Thoracic aorta (tissue), 2 donors: Measurements from ENCODE around the gene DOCK10. TPM values are rescaled to one million over a fixed set of nuclear protein-coding genes. Genes with fewer than 3 reads are reported as not detected.

ENCODE experiments used
- ATAC-seq: fragments of 150-250 bp; one replicate; pipeline ENCODE4 v1.8.0; 2017; ENCODE audit warnings: low read depth; ENCODE audit not compliant: insufficient number of reproducible peaks, low FRiP score
- DNase-seq: peaks from one replicate; pipeline ENCODE4 v3.0.0-alpha.2; 2020; ENCODE audit warnings: low spot score
- H3K27ac ChIP-seq, 2 donors: fragments of 200-600 bp; sonication (generic); 1 replicate in 1 of 2; 2 replicates in 1 of 2; pipeline ENCODE4 v1.5.1; 2016; ENCODE audit warnings: mild to moderate bottlenecking in 2 of 2, moderate library complexity in 2 of 2
- H3K27me3 ChIP-seq: fragments of 200-600 bp; sonication (generic); replicated peaks from 2 replicates; pipeline ENCODE4 v1.6.0; 2016; ENCODE audit warnings: mild to moderate bottlenecking; ENCODE audit not compliant: insufficient read depth
- H3K36me3 ChIP-seq: fragments of 200-600 bp; sonication (generic); one replicate; pipeline ENCODE4 v1.5.1; 2016
- H3K4me1 ChIP-seq, 2 donors: fragments of 200-600 bp; sonication (generic); 1 replicate in 1 of 2; 2 replicates in 1 of 2; pipeline versions ENCODE4 v1.5.1 to v1.6.0; 2016; ENCODE audit warnings: low read depth in 2 of 2, mild to moderate bottlenecking in 1 of 2; ENCODE audit not compliant: control insufficient read depth in 1 of 2
- H3K4me3 ChIP-seq: fragments of 200-600 bp; sonication (generic); 2 replicates; pipeline ENCODE4 v1.5.1; 2016; ENCODE audit warnings: mild to moderate bottlenecking
- H3K9me3 ChIP-seq: fragments of 200-600 bp; sonication (generic); 2 replicates; pipeline ENCODE4 v1.5.1; 2016
- total RNA-seq, 2 donors: library from RNA; depleted of rRNA; stranded (reverse); fragments of >200 nt; gene quantifications; one replicate each; pipeline versions ENCODE4 v1.1.0 to v1.2.3, GENCODE V29; 2016
- TF ChIP-seq, protein P1 (sequence below): fragments of 200-600 bp; sonication (generic); IDR thresholded peaks from one replicate; pipeline ENCODE4 v1.5.1; 2019; ENCODE audit warnings: antibody characterized with exemption

The DOCK10 gene
- total RNA-seq, 2 donors from 2014 or later = 44.9 to 53.0 TPM

DNA sequence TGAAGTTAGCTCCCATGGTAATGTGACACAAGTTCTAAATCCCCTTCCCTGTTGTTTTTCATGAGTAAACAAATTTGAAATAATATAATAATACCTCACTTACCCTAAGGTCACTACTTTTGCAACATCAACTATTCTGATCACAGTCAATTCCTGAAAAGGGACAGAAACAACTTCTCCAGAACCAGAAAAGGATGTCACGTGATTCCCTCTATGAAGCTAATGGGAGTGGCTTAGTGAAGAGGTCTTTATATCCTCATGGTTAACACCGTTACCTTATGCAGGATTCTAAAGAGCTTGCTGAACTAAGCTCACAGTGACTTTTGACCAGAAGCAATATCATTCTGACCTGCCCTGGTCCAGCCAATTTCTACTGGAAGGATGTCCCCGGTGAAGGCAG lies 51.6 kb downstream of the DOCK10 start:
- H3K4me3 ChIP-seq = no peak overlapping the region
- peaks cover 0 to 16% of the 10 kb centered on the region in 2 donors for H3K4me1 ChIP-seq
- TF ChIP-seq, protein P1, sequence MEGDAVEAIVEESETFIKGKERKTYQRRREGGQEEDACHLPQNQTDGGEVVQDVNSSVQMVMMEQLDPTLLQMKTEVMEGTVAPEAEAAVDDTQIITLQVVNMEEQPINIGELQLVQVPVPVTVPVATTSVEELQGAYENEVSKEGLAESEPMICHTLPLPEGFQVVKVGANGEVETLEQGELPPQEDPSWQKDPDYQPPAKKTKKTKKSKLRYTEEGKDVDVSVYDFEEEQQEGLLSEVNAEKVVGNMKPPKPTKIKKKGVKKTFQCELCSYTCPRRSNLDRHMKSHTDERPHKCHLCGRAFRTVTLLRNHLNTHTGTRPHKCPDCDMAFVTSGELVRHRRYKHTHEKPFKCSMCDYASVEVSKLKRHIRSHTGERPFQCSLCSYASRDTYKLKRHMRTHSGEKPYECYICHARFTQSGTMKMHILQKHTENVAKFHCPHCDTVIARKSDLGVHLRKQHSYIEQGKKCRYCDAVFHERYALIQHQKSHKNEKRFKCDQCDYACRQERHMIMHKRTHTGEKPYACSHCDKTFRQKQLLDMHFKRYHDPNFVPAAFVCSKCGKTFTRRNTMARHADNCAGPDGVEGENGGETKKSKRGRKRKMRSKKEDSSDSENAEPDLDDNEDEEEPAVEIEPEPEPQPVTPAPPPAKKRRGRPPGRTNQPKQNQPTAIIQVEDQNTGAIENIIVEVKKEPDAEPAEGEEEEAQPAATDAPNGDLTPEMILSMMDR = no peak
- H3K36me3 ChIP-seq = no peaks in the 10 kb centered on the region
- ATAC-seq = no peak
- DNase-seq = no peak
- H3K27me3 ChIP-seq = no peaks in the 10 kb centered on the region
- H3K27ac ChIP-seq = no peak overlapping the region
- H3K9me3 ChIP-seq = no peaks in the 10 kb centered on the region

DNA sequence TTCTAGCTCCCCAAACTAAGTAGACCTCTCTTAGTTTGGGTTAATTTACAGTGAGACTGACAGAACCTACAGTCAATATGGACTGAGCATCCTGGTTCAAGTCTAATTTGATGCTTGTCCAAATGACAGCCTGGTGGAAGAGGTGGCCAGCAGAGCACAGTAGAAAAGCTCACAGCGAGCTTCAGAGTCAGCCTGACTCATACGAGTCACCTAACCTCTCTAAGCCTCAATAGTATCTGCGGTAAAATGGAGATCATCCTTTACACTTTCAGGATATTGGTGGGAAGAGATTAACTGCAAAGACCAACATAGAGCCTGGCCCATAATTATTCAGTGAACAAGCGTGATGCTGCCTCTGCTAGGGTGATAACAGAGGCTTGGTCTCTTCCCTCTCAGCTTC lies 54.5 kb downstream of the DOCK10 start:
- ATAC-seq = no peak

DNA sequence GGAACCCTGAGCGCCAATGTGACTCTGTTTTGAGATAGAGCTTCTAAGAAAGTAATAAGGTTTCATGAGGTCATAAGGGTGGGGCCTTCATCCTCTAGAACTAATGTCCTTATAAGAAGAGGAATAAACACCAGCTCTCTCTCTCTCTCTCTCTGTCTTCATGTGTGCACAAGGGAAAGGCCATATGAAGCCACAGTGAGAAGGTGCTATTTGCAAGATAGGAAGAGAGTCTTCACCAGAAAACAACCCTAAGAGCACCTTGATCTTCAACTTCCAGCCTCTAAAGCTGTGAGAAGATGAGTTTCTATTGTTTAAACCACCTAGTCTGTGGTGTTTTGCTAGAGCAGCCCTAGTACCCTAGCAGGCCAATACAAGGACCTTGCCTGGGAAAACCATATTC lies 55.8 kb downstream of the DOCK10 start:
- TF ChIP-seq, protein P1 = no peak
- peaks cover 6 to 24% of the 10 kb centered on the region in 2 donors for H3K4me1 ChIP-seq
- ATAC-seq (no peak), DNase-seq (no peak)
- H3K27me3 ChIP-seq = no peaks in the 10 kb centered on the region
- H3K27ac ChIP-seq = no peak overlapping the region
- H3K36me3 ChIP-seq = no peaks in the 10 kb centered on the region
- H3K9me3 ChIP-seq = no peaks in the 10 kb centered on the region
- H3K4me3 ChIP-seq = no peak overlapping the region

More for the DNA sequence above, 54.5 kb downstream of the DOCK10 start:
- Histone ChIP-seq H3K4me3 (no peak overlapping the region), H3K27ac (no peak overlapping the region), H3K9me3 (no peaks in the 10 kb centered on the region), H3K4me1 (peaks cover 6 to 24% of the 10 kb centered on the region in 2 donors), H3K27me3 (no peaks in the 10 kb centered on the region), H3K36me3 (no peaks in the 10 kb centered on the region)
- DNase-seq = no peak
- TF ChIP-seq, protein P1 = no peak

DNA sequence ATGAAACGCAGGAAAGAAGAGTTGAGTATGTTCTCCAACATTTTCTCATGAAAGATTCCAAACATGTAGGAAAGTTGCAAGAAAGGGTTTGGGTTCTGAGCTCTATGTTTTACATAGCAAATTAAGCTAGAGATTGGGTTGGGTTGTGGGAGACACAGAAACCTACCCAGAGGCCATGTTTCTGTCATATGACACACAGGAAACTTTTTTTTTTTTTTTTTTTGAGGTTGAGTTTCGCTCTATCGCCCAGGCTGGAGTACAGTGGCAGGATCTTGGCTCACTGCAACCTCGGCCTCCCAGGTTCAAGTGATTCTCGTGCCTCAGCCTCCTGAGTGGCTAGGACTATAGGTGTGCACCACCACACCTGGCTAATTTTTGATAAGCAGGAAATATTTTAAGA lies 57.6 kb downstream of the DOCK10 start:
- DNase-seq = no peak
- no peak for ATAC-seq
- no peaks in the 10 kb centered on the region for H3K36me3 ChIP-seq
- peaks cover 6 to 26% of the 10 kb centered on the region in 2 donors for H3K4me1 ChIP-seq
- H3K27ac ChIP-seq = peak overlapping the region; percentile 74 to 76
- H3K9me3 ChIP-seq = no peaks in the 10 kb centered on the region
- H3K4me3 ChIP-seq = peak overlapping the region; percentile 67
- H3K27me3 ChIP-seq = no peaks in the 10 kb centered on the region
- TF ChIP-seq, protein P1 = no peak

DNA sequence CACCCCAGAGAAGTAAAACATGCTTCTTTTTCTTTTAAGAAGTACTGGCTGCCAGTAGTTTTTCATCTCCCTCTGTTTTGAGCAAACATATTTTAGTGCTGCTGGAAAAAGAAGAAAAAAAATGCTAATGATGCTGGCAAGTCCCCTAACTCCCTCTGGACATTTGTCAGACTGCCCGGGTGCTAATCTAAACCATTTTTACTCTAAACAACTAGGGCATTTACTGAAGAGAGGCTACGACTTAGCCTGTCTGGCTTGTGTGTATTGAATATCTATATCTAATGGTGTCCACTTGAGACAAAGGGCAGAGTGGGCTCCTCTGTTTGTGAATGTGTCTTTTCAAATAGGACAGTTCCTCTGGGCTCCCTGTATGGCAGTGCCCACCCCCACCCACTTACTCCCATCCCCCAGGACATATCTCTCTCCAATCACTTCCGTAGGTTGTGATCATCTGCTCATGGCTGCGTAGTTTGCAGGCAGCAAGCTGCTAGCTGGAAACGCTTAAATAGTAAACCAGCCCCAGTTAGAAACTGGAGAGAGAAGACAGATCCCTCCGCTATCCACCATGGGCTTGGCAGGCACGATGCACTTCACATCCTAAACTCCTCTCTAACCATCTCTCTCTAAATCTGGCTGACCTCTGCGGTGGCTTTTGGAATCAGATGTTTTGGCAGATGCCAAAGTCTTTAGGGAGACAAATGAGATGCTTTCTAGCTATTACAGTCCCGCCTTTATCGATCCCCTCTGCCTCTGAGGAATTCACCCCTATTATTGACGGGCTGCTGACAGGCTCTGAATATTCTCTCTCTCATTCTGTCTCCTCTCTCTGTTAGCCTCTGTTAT lies 58.3 kb downstream of the DOCK10 start:
- Histone ChIP-seq H3K36me3 (no peaks in the 10 kb centered on the region), H3K9me3 (no peaks in the 10 kb centered on the region), H3K27me3 (no peaks in the 10 kb centered on the region), H3K4me3 (peak overlapping the region; percentile 67), H3K27ac (peak overlapping the region; percentile 74 to 76), H3K4me1 (peaks cover 6 to 26% of the 10 kb centered on the region in 2 donors)
- TF ChIP-seq, protein P1 = no peak
- no peak for DNase-seq
- ATAC-seq = no peak
